ES-I3 (cell line): Measurements from ENCODE around the gene CTBP2.

Experiments
- H3K36me3 ChIP-seq: 2 replicates; pipeline ENCODE4 v1.6.1; 2013; ENCODE audit warnings: mild to moderate bottlenecking, low read length, control low read depth, moderate library complexity; ENCODE audit not compliant: insufficient read depth
- H3K4me1 ChIP-seq: 2 replicates; pipeline ENCODE4 v1.6.1; 2013; ENCODE audit warnings: mild to moderate bottlenecking, control low read depth, low read length; ENCODE audit not compliant: insufficient read depth
- H3K9ac ChIP-seq: 2 replicates; pipeline ENCODE4 v1.6.1; 2013; ENCODE audit warnings: low read depth, mild to moderate bottlenecking, low read length, moderate library complexity
- H3K9me3 ChIP-seq: 2 replicates; pipeline ENCODE4 v1.6.1; 2013; ENCODE audit warnings: mild to moderate bottlenecking, low read length, moderate library complexity; ENCODE audit not compliant: control insufficient read depth, insufficient read depth

The CTBP2 gene

DNA sequence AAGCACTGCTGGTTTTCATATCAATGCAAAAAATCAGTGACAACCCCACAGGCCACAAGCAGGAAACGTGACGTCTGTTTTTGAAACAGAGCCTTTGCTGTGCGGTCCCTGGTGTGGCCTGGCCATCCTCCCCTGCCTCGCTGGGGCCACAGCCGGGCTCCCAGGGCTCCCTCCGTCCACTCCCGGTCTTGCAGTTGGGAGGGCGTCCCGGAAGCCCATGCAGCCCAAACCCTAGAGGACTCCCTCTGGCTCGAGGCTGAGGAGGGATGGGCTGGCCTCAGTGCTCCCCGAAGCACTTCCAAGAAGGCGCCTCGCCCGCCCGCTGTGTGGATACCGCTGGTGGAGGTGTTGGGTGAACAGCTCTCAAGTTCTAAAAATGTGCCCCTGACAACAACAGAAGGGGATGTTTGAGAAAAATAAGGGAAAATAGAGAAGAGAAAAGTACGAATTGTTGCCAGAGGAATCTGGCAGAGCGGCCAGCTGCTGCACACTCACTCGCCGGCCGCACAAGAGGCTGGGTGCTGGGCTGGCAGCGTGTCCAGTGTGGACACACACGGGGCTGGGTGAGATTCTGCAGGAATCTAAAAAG lies 144.9 kb downstream of the CTBP2 start:
- Histone ChIP-seq H3K9me3 (peaks cover 7% of the 10 kb centered on the region; the same call in 1 of the 2 replicates), H3K36me3 (peaks cover 25% of the 10 kb centered on the region), H3K9ac (no peak overlapping the region), H3K4me1 (peaks cover 8% of the 10 kb centered on the region)

DNA sequence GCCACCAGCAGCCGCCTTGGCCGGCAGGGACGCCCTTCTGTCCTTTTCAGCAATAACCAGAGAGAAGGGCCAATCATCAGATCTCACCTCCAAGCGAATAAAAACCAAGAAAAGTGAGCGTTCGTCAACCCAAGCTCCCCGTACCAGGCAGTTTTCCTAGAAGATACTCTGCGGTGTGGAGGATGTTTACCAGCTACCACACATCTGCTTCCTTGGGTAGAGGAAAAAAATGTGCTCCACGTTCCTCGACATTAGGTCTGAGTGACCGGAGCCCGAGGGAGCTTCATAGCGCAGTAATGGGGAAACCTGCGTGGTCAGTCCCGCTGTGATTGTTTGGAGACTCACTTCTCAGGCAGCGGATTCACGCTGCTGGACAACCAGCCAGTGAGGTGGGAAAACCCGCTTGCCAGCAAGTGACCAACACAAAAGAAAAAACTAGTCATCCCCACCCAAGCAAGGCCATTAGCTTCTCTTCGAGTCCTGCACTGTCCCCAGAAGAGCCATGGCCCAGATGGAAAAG lies 145.5 kb downstream of the CTBP2 start:
- Histone ChIP-seq H3K9ac (no peak overlapping the region), H3K36me3 (peaks cover 24% of the 10 kb centered on the region), H3K9me3 (peaks cover 6% of the 10 kb centered on the region; the same call in 1 of the 2 replicates), H3K4me1 (peaks cover 11% of the 10 kb centered on the region)

DNA sequence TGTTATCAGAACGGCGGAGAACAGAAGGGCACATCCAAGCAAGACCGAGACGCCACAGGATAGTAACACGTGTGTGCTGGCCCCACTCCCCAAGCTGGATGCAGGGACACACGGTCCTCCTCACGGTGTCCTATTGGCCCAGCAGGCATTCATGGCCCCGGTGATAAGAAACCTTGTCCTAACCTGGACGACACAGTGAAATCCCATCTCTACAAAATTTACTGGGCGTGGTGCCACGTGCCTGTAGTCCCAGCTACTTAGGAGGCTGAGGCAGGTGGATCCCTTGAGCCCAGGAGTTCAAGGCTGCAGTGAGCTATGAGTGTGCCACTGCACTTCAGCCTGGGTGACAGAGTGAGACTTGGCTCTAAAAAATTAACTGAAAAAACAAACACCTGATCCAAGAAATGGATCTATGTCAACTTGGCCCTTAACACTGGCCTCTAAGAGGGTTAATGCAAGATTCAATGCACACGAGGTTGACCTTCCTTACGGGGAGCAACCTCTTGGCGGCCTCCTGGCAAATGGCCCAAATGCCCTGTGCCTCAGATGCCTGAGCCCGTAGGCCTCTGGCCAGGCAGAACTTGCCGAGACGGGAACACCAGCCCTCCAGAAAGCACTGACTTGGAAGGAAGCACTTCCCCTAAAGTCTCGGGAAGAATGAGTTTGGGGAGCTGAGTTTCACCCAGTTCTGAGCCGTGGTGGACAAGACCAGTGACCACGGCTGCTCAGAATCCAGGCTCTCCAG lies 146.1 kb downstream of the CTBP2 start:
- Histone ChIP-seq H3K36me3 (peaks cover 18% of the 10 kb centered on the region), H3K9me3 (no peaks in the 10 kb centered on the region), H3K4me1 (peaks cover 17% of the 10 kb centered on the region), H3K9ac (no peak overlapping the region)

DNA sequence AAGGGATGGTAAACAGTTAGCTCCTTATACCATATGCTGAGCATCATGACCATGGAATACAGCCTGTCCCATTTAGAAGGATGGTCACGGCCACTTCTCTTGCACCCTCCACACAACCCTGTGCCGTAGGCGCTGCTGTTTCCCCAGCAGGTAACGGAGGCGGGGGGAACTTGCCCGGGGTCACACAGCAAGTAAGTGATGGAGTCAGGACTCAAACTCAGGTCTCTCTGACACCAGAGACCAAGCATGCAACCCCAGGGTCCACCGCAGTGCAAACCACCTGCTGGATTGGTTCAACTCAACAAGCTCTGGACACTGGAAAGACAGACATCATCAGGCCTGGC lies 146.9 kb downstream of the CTBP2 start:
- no peaks in the 10 kb centered on the region for H3K9me3 ChIP-seq
- H3K36me3 ChIP-seq: peaks cover 18% of the 10 kb centered on the region
- H3K9ac ChIP-seq: no peak overlapping the region
- peaks cover 24% of the 10 kb centered on the region for H3K4me1 ChIP-seq

DNA sequence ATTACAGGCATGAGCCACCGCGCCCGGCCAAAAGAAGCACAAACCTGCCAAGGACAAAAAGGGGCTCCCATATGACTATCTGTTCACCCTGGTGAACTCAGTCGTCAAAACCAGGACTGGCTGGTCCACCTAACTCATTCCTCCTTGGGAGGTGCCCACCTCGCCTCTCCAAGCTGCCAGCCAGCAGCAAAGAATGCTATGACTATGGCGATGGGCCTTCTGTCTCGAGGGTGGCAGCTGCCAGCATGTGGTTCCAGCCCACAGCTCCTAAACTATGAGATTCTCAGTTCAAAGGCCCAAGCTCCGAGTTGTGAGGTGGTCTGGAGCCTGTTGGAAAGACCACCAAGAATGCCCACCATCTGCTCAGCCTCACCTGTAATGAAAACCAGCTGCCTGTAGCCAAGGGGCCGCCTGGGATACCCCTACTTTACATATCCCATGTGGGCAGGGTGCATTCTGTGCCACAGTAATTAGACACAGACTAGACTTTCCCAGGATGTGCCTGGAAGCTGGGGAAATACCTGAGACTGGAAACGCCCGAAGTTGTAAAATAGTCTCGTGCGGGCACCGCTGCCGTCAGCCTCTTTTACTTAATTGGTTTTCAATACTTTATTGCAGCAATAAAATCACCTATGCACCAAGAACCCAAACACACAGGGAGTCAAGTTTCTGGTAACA lies 147.4 kb downstream of the CTBP2 start:
- Histone ChIP-seq H3K9me3 (no peaks in the 10 kb centered on the region), H3K9ac (no peak overlapping the region), H3K4me1 (peaks cover 24% of the 10 kb centered on the region), H3K36me3 (peaks cover 21% of the 10 kb centered on the region)

DNA sequence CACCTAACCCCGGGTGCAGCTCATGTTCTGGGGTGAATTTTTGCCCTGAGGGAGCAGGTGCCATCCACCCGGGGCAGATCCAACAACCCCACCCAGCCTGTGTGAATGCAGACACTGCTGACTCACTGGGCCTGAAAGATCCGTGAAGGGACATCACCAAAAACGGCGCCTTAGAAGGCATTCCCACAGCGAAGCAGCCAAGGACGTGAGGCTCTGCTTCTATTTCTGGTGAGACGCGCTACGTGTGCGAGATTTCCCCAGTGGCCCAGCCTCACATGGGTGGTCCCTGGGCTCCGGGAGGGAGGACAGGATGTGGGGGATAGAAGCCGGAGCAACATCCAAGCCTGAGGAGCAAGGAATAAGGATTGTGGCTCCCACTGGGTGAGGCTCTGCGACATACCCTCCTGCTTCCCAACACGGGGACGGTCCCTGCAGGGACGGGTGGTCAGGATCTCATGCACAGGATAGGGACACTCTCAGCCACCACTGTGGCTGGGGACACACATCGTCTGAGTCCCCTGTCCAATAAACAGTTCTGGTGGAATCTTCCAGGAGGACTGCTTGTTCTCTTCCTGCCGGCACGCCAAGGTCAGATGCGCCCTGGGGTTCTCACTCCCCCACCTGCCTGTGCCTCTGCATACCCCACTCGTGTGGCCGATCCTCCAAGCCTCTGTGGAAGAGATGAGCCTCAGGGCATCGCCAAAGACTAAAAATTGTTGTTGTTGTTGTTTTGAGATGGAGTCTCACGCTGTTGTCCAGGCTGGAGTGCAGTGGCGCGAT lies 148.2 kb downstream of the CTBP2 start:
- H3K4me1 ChIP-seq: peaks cover 24% of the 10 kb centered on the region
- H3K9me3 ChIP-seq: no peaks in the 10 kb centered on the region
- no peak overlapping the region for H3K9ac ChIP-seq
- peaks cover 20% of the 10 kb centered on the region for H3K36me3 ChIP-seq

DNA sequence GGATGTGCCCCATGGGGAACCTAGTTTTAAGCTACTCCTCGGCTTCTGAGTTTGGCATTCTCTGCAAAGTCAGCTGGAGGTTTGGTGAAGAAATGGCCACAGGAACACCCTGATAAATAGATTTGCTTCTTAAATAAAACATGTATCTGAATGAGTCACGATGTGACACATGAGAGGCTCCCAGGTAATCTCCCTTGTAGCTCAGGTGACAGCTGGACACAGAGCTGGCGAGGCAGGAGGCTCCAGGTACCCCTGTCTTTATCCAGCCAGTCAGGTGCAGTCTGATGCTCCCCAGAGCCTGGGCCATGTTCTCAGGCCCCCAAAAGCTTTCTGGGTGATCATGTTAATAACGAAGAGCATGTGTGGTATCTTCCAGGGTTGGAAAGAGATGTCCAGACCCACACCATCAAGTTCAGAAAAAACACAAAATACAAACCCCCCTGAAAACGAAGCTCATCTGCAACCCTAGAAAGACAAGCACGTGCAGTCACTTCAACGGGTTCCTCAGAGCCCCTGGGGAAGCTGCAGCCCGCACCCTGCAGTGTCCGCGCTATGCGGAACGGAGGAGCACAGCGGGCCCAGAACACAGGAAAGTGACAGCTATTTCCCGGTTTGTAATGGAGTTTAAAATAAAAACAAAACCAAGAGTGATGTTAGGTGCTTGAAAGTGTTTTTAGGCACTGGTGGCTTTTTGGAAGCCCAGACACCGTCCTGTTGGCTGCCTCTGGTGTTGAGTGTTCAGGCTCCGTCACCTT lies 149.0 kb downstream of the CTBP2 start:
- H3K4me1 ChIP-seq: peaks cover 24% of the 10 kb centered on the region
- peaks cover 13% of the 10 kb centered on the region for H3K36me3 ChIP-seq

DNA sequence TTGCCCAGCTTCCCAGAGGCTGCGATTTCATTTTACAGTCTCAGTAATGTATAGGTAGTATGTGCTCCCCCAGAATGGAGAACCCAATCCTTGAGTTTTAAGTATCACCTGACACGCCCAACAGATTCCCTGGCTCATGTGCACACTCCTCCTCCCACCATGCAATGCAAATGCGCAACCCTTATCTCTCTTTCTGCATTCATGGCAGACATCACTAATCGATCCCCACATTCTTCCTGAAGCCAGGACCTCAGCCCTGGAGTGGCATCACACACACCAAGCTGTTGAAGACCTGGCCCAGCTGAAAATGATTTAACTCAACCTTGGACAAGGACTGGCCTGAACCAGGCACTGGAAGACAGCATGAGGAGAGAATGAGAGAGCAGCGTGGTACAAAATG lies 150.0 kb downstream of the CTBP2 start:
- peaks cover 24% of the 10 kb centered on the region for H3K4me1 ChIP-seq
- no peak overlapping the region for H3K9ac ChIP-seq
- no peaks in the 10 kb centered on the region for H3K9me3 ChIP-seq
- H3K36me3 ChIP-seq: peaks cover 13% of the 10 kb centered on the region

More for the DNA sequence above, 149.0 kb downstream of the CTBP2 start:
- Histone ChIP-seq H3K9ac (no peak overlapping the region), H3K9me3 (no peaks in the 10 kb centered on the region)

DNA sequence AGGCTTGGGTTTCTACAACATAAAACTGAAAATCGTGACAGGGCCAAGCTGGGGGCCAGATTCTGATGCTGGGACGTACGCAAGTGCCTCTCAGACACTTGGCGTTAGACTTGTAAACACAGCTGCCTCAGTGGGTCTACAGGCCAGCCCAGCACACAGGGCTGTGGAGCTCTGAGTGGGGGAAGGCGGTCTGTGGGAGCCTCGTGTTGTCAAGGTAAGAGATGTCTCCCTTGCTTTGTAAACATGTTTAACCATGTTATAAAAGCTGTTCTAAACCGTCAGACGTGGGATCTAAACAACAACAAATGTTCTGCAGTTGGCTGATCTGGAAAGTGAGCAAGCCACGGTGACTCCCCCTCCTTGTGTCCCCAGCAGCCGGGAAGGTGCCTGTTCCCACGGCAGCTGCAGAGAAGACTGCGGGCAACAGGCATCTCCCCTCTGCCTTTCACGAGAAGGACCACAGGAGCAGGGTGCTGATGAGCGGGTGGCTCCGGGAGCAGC lies 150.7 kb downstream of the CTBP2 start:
- Histone ChIP-seq H3K4me1 (peaks cover 24% of the 10 kb centered on the region), H3K36me3 (peaks cover 10% of the 10 kb centered on the region), H3K9ac (no peak overlapping the region), H3K9me3 (no peaks in the 10 kb centered on the region)

DNA sequence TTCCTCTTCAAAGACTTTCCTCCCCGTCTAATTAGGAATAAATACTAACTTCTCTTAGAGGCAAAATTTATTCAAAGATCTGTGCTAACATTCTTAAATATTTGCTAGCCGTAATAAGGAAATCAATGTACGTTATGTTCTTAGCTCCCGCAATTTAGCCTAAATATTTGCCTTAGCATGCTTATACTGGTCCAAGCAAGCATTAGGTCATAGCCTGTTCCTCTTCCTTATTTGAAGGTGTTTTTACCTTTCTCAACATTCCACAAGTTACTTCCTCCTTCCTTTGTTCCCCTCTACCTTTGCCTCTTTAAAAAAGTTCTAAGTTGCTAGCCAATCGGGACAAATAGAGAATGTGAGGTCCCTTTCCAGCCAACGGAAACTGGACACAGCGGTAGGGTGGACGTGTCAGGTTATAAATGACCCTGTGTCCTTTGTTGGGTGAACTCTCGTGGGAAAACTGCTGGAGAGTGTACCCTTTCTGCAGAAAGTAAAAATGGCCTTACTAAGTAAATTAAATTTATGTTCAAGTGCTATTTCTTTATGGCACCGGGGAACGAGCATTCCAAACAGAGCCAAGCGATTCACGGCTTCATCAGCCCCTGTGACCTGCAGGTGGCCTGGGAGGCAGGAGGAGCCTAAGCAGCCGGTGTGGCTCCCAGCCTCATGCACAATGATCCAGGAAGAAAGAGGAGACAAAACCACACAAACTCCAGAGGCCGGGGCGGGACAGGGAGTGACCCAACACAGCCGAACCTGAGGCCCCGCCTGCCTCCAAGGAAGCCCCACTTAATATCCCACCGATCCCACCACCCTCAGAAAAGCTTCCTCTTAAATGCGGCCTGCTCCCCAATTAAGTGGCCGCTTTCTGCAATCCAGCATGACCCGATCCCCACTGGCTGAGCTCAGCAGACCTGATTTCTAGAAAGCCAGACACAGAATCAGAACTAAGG lies 151.4 kb downstream of the CTBP2 start:
- H3K4me1 ChIP-seq: peaks cover 24% of the 10 kb centered on the region
- peaks cover 7% of the 10 kb centered on the region for H3K36me3 ChIP-seq
- no peak overlapping the region for H3K9ac ChIP-seq
- no peaks in the 10 kb centered on the region for H3K9me3 ChIP-seq

DNA sequence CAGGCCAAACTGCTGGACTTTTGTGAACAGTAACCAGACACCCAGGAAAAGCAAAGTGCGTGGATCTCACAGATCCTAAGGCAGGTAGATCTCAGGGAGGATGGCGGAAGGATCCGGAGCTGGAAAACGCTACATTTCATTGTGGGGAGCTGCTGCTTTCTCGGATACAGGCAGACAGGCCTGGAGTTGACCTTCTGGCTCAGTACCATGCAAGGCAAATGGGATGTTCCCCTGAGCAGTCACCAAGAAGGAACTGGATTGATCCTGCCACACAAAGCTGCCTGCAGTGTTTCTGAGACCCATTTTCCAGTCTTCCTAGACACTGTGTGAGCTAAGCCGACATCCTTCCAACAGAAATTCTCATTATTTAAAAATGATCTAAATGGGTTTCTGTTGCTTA lies 152.9 kb downstream of the CTBP2 start:
- Histone ChIP-seq H3K9me3 (no peaks in the 10 kb centered on the region), H3K36me3 (peaks cover 12% of the 10 kb centered on the region), H3K4me1 (peaks cover 24% of the 10 kb centered on the region), H3K9ac (no peak overlapping the region)

DNA sequence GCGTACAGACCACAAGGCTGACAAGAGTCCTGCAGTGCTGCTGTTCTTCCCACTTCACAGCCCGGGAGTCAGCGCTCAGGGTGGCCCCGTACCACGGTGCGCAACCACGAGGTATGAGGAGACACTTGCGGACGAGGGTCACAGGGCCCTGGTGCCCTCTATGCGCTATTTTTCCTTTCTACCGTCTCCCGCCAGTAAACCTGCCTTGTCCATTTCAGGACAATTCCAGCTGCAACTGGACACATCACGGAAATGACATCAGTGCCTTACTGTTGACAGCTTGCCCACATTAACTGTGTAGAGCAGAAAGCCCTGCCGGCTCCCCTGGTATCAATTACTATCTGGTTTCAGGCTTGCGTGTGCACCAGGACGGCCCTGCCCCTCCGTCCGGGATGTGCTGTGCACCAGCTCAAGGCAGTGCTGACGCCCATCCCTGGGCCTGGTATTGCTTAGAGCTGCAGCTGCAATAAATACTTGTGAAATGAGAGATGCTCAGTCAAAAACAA lies 153.4 kb downstream of the CTBP2 start:
- Histone ChIP-seq H3K36me3 (peaks cover 12% of the 10 kb centered on the region), H3K4me1 (peaks cover 24% of the 10 kb centered on the region), H3K9ac (no peak overlapping the region)

More for the DNA sequence above, 153.4 kb downstream of the CTBP2 start:
- H3K9me3 ChIP-seq: no peaks in the 10 kb centered on the region
